ENCODE data around the gene SSTR4. TPM values are rescaled to one million over a fixed set of nuclear protein-coding genes. Genes with fewer than 3 reads are reported as not detected.

SSTR4 gene
- total RNA-seq, 1 experiment from 2014 or later, result not detected

GRCh38 chr20:23042270-23042669 is 7.2 kb downstream of the SSTR4 start:
- DNase-seq (ENCODE audit: low spot score), result no peak

GRCh38 chr20:23043376-23043775 is 8.3 kb downstream of the SSTR4 start:
- DNase-seq (ENCODE audit: low spot score), result peak; percentile 12

GRCh38 chr20:23046431-23046830 is 11.3 kb downstream of the SSTR4 start:
- DNase-seq (ENCODE audit: low spot score), result no peak

GRCh38 chr20:23047001-23047737 is 12.1 kb downstream of the SSTR4 start:
- DNase-seq (ENCODE audit: low spot score), result no peak

GRCh38 chr20:23047738-23048214 is 12.7 kb downstream of the SSTR4 start:
- no peak for DNase-seq (ENCODE audit: low spot score)

- DNase-seq (ENCODE audit: low spot score), result no peak
Measured at GRCh38 chr20:23048283-23049200, 13.4 kb downstream of the SSTR4 start.

GRCh38 chr20:23049201-23050075 is 14.3 kb downstream of the SSTR4 start, which contains the start of gene THBD:
THBD (minus strand) TSS chr20:23049672; CDS start chr20:23049504, 168 bp downstream.
- no peak for DNase-seq (ENCODE audit: low spot score)

- no peak for DNase-seq (ENCODE audit: low spot score)
Measured at GRCh38 chr20:23050076-23050838, 15.1 kb downstream of the SSTR4 start.

GRCh38 chr20:23050847-23051627 is 15.9 kb downstream of the SSTR4 start:
- peak; percentile 30 for DNase-seq (ENCODE audit: low spot score)

GRCh38 chr20:23052904-23053303 is 17.8 kb downstream of the SSTR4 start:
- no peak for DNase-seq (ENCODE audit: low spot score)

- DNase-seq (ENCODE audit: low spot score), result no peak
Measured at GRCh38 chr20:23058240-23058639, 23.1 kb downstream of the SSTR4 start.

GRCh38 chr20:23059001-23059400 is 23.9 kb downstream of the SSTR4 start:
- no peak for DNase-seq (ENCODE audit: low spot score)

GRCh38 chr20:23059846-23060245 is 24.7 kb downstream of the SSTR4 start:
- no peak for DNase-seq (ENCODE audit: low spot score)

- DNase-seq (ENCODE audit: low spot score), result no peak
Measured at GRCh38 chr20:23060629-23061028, 25.5 kb downstream of the SSTR4 start.

- DNase-seq (ENCODE audit: low spot score), result no peak
Measured at GRCh38 chr20:23061262-23061661, 26.1 kb downstream of the SSTR4 start.

- DNase-seq (ENCODE audit: low spot score), result peak; percentile 28
Measured at GRCh38 chr20:23061734-23062561, 26.8 kb downstream of the SSTR4 start.

- no peak for DNase-seq (ENCODE audit: low spot score)
Measured at GRCh38 chr20:23062632-23063031, 27.5 kb downstream of the SSTR4 start.

- no peak for DNase-seq (ENCODE audit: low spot score)
Measured at GRCh38 chr20:23063168-23063567, 28.1 kb downstream of the SSTR4 start.

GRCh38 chr20:23063581-23063980 is 28.5 kb downstream of the SSTR4 start:
- DNase-seq (ENCODE audit: low spot score), result no peak

Measured in HT-29 (cell line).